Stimulated activated naive B cell treated with anti-CD40 and anti-IgM and Interleukin-4, amounts not matched to agents 10 μg/mL and 1 μg/mL and 100 μg/mL, for 72 hours (primary cell): ENCODE measurements around the gene COQ8B.

Source experiments
- ATAC-seq, 2 donors: fragments of 150-1000 bp; cut with Tn5 transposase; replicated peaks; 2 replicates each; pipeline ENCODE4 v1.10.0; 2021; ENCODE audit warnings: moderate library complexity in 1 of 2
- DNase-seq: peaks from one replicate; pipeline ENCODE4 v3.0.0; 2021
- H3K27ac Mint-ChIP-seq: one replicate; pipeline ENCODE4 v1.8.0; 2022; ENCODE audit warnings: mild to moderate bottlenecking, mixed read lengths
- H3K27me3 Mint-ChIP-seq, 2 donors: one replicate each; pipeline ENCODE4 v1.8.0; 2022; ENCODE audit warnings: mixed read lengths in 2 of 2
- H3K36me3 Mint-ChIP-seq, 2 donors: one replicate each; pipeline ENCODE4 v1.8.0; 2022; ENCODE audit warnings: mixed read lengths in 2 of 2, mild to moderate bottlenecking in 1 of 2
- H3K4me1 Mint-ChIP-seq, 2 donors: one replicate each; pipeline ENCODE4 v1.8.0; 2022; ENCODE audit warnings: mixed read lengths in 2 of 2, mild to moderate bottlenecking in 1 of 2
- H3K4me3 Mint-ChIP-seq, 2 donors: one replicate each; pipeline ENCODE4 v1.8.0; 2022; ENCODE audit warnings: mild to moderate bottlenecking in 2 of 2, mixed read lengths in 2 of 2, moderate library complexity in 1 of 2
- H3K9me3 Mint-ChIP-seq, 2 donors: one replicate each; pipeline ENCODE4 v1.8.0; 2022; ENCODE audit warnings: mixed read lengths in 2 of 2, mild to moderate bottlenecking in 1 of 2

Gene COQ8B

DNA sequence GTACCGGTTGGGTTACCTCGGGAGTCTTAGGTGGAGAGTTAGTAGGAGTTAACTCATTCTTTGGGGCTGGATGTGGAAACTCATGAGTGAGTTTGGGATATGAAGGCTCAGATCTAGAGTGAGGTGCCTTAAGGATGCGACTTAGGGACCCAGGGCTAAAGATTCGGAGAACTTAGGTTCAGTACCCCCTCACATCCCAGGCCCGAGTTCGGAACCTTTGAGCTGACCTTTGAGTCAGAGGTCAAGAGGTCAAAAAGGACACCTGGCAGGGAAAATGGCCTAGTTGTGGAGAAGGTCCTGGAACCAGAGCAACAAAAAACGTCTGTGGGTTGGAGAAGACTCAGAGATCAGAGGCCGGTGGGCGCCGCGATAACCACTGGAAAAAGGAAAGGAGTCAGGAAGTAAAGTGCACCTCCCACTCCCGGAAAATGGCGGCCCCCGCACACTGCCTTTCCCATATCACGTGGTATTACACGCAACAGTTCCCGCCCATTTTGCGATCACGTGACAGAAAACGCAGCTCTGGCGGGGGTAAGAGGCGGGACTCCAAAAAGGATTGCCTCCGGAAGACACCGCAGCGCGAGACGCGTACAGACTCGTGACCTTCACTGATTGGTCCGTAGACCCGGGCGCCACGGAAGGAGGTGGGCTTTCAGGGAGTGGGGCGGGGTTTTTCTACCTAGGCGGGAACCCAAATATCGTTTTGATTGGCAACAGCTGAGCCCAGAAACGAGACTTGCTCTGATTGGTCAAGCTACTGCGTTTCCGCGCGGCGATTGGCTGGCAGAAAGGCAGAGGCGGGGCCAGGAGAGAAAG lies 33.6 kb upstream of the COQ8B start, which contains the start of gene ACTMAP:
ACTMAP (minus strand) TSS at position 420 of the 816 bp plus-strand sequence. CDS start 674 bp downstream, outside the sequence.
- Mint-ChIP-seq H3K27me3 (no peaks in the 10 kb centered on the region), H3K36me3 (peaks cover 34 to 41% of the 10 kb centered on the region in 2 donors), H3K9me3 (peaks cover 0 to 2% of the 10 kb centered on the region in 2 donors), H3K27ac (peak within 1 kb of the TSS; percentile 99), H3K4me1 (peaks cover 25 to 45% of the 10 kb centered on the region in 2 donors), H3K4me3 (peak within 1 kb of the TSS; percentile 85 to 99)
- ATAC-seq (peak; percentile 89 to 90), DNase-seq (peak; percentile 100)

DNA sequence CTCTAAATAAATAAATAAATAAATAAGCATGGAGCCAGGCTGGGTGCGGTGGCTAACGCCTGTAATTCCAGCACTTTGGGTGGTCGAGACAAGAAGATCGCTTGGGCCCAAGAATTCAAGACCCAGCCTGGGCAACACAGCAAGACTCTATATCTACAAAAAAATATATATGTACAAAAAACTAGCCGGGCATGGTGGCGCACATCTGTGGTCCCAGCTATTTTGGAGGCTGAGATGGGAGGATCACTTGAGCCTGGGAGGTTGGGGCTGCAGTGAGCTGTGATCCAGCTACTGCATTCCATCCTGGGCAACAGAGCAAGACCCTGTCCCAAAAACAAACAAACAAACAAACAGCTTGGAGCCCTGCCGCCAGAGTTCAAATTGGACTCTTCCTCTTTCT lies 30.9 kb upstream of the COQ8B start:
- ATAC-seq (no peak), DNase-seq (no peak)
- Mint-ChIP-seq H3K27me3 (no peaks in the 10 kb centered on the region), H3K4me1 (peaks cover 13 to 22% of the 10 kb centered on the region in 2 donors), H3K27ac (no peak overlapping the region), H3K36me3 (peaks cover 20 to 30% of the 10 kb centered on the region in 2 donors), H3K9me3 (peaks cover 0 to 2% of the 10 kb centered on the region in 2 donors), H3K4me3 (no peak overlapping the region)

DNA sequence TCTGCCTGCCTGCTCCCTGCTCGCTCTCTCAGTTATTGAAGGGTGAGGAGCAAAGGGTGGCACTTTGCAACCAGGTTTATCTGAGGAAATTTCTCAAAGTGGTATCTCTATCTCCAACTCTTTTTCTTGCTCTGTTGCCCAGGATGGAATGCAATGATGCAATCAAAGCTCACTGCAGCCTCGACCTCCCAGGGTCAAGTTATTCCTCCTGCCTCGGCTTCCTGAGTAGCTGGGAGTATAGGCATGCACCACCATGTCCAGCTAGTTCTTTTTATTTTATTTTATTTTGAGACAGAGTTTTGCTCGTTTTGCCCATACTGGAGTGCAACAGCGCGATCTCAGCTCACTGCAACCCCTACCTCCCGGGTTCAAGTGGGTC lies 28.7 kb upstream of the COQ8B start:
- ATAC-seq, result no peak
- H3K4me1 Mint-ChIP-seq, result peaks cover 12 to 18% of the 10 kb centered on the region in 2 donors
- DNase-seq, result no peak
- H3K27me3 Mint-ChIP-seq, result no peaks in the 10 kb centered on the region
- peaks cover 0 to 2% of the 10 kb centered on the region in 2 donors for H3K9me3 Mint-ChIP-seq
- H3K27ac Mint-ChIP-seq, result no peak overlapping the region
- H3K36me3 Mint-ChIP-seq, result peaks cover 13 to 26% of the 10 kb centered on the region in 2 donors
- no peak overlapping the region for H3K4me3 Mint-ChIP-seq

DNA sequence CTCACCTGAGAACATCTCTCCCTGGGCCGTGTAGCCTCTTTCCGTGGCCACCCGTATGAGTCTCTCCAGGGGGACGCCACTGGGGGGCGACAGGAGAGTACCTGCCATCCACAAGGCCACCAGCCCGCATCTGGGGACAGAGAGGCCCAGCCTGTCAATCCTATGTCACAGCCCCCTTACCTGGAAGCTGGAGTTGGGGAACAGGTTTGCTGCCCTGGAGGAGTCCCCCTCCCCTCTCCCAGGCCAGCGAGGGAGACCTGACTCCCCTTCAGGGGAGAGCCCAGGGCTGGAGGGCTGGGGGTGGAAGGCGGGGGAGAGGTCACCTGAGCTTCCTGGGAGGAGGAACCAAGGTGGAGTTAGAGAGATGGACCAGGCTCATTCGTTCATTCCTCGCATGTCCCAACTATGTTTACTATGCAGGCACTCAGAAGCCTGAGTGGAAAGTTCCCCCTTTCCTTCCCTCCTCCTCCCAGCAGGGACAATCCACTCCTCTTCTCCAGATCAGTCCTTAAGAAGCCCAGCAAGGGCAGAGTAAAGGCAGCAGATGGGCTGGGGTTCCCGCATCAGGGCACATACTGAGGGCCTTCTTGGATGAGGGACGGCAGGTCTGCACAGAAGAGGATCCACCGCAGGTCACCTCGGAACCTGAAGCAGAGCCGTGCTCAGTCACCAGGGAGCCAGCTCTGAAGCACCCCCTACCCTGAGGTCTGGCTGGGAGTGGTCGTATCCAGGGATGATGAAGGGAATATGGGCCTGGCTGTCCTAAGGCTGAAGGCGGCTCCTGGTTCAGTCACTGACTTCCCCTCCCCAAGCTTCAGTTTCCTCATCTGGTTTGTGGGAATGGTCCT lies 28.1 kb upstream of the COQ8B start:
- no peak overlapping the region for H3K4me3 Mint-ChIP-seq
- DNase-seq, result no peak
- H3K27ac Mint-ChIP-seq, result peak overlapping the region; percentile 34
- ATAC-seq, result no peak
- H3K9me3 Mint-ChIP-seq, result peaks cover 0 to 2% of the 10 kb centered on the region in 2 donors
- H3K4me1 Mint-ChIP-seq, result peaks cover 11 to 15% of the 10 kb centered on the region in 2 donors
- H3K27me3 Mint-ChIP-seq, result no peaks in the 10 kb centered on the region
- peaks cover 13 to 23% of the 10 kb centered on the region in 2 donors for H3K36me3 Mint-ChIP-seq

DNA sequence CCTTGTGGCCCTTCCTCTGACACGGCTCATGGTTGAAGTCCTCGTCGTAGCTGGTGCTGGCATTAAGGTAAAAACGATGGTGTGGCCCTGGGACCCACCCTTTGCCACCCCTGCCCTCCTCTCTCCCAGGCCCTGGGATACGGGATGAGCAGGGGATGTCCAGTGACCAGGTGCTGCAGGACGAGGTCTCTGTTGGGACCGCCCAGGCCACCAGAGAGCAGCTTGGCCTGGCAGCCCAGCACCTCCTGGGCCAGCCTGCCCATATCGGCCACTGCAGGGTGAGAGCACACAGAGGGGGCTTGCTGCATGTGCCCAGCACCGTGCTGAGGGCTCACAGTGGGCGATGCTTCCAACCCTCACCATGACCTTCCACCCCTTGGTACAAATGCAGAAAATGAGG lies 27.2 kb upstream of the COQ8B start:
- no peaks in the 10 kb centered on the region for H3K9me3 Mint-ChIP-seq
- H3K4me3 Mint-ChIP-seq, result no peak overlapping the region
- no peak overlapping the region for H3K27ac Mint-ChIP-seq
- no peaks in the 10 kb centered on the region for H3K27me3 Mint-ChIP-seq
- H3K36me3 Mint-ChIP-seq, result peaks cover 18 to 28% of the 10 kb centered on the region in 2 donors
- ATAC-seq (no peak), DNase-seq (no peak)
- H3K4me1 Mint-ChIP-seq, result peaks cover 9 to 12% of the 10 kb centered on the region in 2 donors

DNA sequence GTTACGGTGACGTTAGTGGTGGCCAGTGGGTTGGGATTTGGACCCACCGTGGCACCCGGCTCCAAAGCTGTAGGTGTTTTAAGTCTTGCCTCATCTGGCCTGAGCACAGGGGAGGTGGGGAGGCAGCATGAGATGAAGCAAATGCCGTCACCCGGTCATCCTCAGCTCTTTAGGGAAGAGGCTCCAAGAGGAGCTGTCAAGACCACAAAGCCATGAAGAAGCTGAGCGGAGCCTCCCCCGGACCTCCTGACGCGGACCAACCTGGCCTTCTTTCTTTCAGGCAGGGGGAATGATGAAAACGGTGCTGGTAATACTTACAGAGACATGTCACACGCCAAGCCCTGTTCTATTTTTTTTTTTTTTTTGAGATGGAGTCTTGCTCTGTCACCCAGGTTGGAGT lies 26.2 kb upstream of the COQ8B start:
- no peak for DNase-seq
- H3K27me3 Mint-ChIP-seq, result no peaks in the 10 kb centered on the region
- no peaks in the 10 kb centered on the region for H3K9me3 Mint-ChIP-seq
- H3K27ac Mint-ChIP-seq, result no peak overlapping the region
- peaks cover 4 to 5% of the 10 kb centered on the region in 2 donors for H3K4me1 Mint-ChIP-seq
- no peak overlapping the region for H3K4me3 Mint-ChIP-seq
- peaks cover 15 to 25% of the 10 kb centered on the region in 2 donors for H3K36me3 Mint-ChIP-seq
- ATAC-seq, result no peak

DNA sequence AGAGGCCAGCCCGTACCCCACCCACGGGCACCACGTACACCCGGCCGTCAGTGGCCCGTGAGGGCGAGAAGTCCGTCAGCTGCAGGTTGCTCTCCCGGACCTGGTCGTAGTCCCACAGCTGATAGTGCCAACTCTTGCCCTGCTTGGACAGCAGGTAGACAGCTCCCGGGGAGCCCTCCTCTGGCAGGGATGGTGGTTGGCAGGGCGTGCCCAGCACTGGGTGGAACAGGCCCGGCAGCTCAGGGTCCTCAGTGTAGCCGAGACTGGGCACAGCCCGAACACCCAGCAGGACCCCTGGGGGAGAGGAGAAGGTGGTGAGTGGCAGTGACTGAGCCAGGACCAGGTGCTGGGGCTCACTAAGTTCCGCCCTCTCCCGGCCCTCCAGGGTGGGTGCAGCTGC lies 25.8 kb upstream of the COQ8B start:
- H3K27ac Mint-ChIP-seq, result no peak overlapping the region
- H3K4me1 Mint-ChIP-seq, result peaks cover 4 to 5% of the 10 kb centered on the region in 2 donors
- H3K36me3 Mint-ChIP-seq, result peaks cover 18 to 28% of the 10 kb centered on the region in 2 donors
- H3K4me3 Mint-ChIP-seq, result no peak overlapping the region
- H3K27me3 Mint-ChIP-seq, result no peaks in the 10 kb centered on the region
- DNase-seq (no peak), ATAC-seq (no peak)
- no peaks in the 10 kb centered on the region for H3K9me3 Mint-ChIP-seq

DNA sequence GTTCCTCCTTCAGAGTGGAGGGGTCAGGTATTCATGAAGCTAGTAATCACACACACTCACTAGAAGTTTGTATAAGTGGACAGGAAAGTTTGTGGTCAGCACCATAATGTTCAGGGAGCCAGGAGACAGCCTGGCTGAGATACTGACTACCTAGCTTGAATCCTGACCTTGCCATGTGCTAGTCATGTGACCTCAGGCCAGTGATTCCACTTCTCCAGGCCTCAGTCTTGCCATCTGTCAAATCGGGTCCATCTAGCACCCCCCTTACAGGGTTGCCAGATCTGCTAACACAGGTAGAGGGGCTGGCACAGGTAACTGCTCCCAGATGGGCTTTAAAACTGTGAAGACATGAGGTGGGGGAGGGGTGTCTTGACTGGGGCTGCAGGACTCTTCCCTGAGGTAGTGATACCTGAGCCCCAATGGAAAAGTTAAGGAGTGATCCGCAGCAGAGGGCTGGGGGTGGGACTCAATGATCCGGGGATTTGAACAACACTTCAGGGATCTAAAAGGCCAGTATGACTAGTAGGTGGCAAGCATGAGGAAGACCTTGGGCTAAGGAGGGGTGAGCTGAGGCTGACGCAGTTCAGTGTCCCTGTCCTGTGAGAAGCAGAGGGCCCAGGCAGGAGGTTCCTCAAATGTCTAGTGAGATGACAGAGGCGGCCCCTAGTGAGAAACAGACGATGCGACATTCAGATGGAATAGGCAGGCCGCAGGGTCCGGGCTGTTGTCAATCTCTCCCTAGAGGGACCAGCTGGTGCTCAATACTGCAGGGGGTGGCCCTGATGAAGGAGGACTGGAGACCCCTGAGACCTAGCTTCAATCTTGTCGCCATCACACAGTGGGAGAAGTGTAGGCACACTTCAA lies 25.1 kb upstream of the COQ8B start:
- H3K36me3 Mint-ChIP-seq, result peaks cover 19 to 33% of the 10 kb centered on the region in 2 donors
- H3K4me3 Mint-ChIP-seq, result no peak overlapping the region
- peak overlapping the region; percentile 70 for H3K27ac Mint-ChIP-seq

DNA sequence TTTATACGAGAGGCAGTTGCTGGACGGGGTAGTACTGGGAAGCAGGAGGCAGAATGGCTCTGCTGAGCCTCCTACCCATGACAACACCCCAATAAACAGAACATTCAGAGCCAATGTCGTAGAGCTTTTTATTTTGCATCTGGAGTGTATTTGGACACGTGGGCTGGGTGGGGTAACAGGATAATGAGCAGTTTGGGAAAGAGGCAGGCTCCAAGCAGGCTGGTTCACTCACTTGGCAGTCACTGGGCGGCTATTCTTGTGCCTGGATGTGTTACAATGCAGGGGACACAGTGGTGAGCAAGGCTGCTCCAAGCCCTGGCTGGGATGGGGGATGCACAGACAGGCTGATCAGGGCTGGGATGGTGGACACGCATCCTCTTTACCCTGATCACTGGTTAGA lies 24.1 kb upstream of the COQ8B start:
- Mint-ChIP-seq H3K27ac (peak overlapping the region; percentile 42), H3K9me3 (no peaks in the 10 kb centered on the region), H3K27me3 (no peaks in the 10 kb centered on the region), H3K36me3 (peaks cover 23 to 37% of the 10 kb centered on the region in 2 donors), H3K4me1 (peaks cover 4 to 5% of the 10 kb centered on the region in 2 donors), H3K4me3 (no peak overlapping the region)
- DNase-seq (no peak), ATAC-seq (no peak)

More for the DNA sequence above, 25.1 kb upstream of the COQ8B start:
- DNase-seq (no peak), ATAC-seq (peak in 1 of 2 donors; percentile 12)
- Mint-ChIP-seq H3K9me3 (no peaks in the 10 kb centered on the region), H3K27me3 (no peaks in the 10 kb centered on the region), H3K4me1 (peaks cover 4 to 5% of the 10 kb centered on the region in 2 donors)

DNA sequence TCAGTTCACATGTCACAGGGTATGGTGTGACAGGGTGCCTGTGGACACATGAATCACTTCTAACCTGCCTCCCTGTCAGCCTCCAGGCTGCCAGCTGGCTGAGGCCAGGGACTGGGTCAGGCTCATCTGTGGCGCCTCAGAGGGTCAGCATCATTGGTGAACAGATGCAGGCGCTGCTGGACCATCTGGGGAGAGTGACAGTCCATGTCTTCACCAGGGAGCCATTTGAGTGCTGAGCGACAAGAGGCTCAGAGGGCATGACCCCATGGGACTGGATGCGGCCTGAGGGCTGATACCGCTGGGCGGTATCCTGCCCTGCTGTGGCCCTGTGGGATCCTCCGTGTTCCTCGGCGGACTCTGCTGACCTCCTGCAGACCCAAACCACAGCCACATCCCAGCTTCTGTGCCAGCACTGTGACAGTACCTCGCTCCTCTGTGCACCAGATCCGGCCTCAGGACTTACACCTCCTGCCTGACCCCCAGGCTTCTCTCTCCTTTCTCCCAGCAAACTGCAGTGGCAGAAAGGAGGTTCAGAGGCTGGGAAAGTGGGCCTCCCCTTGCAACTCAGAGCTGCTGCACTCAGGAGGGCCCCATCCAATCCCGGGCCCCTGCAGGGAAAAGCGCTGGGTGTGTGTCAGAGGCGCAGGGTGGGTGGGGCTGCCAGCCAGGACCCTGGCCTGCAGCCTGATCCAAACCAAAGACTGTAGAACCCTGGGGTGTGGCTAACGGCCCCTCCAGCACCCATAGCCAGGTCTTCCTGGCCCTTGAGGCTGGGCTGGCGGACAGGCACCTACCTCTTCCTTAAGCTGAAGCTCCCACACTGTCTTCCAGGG lies 23.4 kb upstream of the COQ8B start:
- H3K36me3 Mint-ChIP-seq, result peaks cover 28 to 43% of the 10 kb centered on the region in 2 donors
- H3K27ac Mint-ChIP-seq, result peak overlapping the region; percentile 42
- H3K4me1 Mint-ChIP-seq, result peaks cover 4 to 5% of the 10 kb centered on the region in 2 donors
- H3K9me3 Mint-ChIP-seq, result no peaks in the 10 kb centered on the region
- no peaks in the 10 kb centered on the region for H3K27me3 Mint-ChIP-seq
- no peak for ATAC-seq
- H3K4me3 Mint-ChIP-seq, result no peak overlapping the region
- no peak for DNase-seq

DNA sequence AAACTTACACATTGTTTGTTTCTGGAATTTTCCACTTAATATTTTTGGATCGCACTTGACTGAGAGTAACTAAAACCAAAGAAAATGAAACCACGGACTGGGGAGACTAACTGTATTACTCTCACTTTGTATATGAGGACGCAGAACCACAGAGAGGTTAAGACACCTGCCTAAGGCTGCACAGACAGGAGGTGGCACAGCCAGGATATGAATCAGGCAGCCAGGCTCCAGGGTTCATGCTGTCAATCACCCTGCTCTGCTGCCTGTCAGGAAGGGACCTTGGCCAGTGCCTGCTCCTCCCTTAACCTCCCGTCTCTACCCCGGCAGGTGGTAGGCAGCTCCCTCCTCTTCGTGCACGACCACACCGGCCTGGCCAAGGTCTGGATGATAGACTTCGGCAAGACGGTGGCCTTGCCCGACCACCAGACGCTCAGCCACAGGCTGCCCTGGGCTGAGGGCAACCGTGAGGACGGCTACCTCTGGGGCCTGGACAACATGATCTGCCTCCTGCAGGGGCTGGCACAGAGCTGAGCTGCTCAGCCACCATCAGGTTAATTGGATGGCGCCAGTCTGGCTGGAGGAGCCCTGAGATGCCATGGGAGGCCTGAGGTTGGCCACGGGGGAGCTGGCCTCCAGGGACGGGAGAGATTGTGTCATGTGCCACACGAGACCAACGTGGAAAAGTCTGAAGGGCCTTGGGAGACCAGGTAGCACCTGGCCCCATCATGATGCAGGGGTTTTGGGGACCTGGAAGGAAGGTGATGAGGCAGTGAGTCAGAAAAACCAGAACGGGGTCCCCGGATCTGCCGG lies 22.5 kb upstream of the COQ8B start:
- H3K27me3 Mint-ChIP-seq, result no peaks in the 10 kb centered on the region
- DNase-seq, result no peak
- peaks cover 31 to 47% of the 10 kb centered on the region in 2 donors for H3K36me3 Mint-ChIP-seq
- ATAC-seq, result no peak
- H3K4me3 Mint-ChIP-seq, result no peak overlapping the region
- peak overlapping the region; percentile 27 for H3K27ac Mint-ChIP-seq
- H3K4me1 Mint-ChIP-seq, result peaks cover 4 to 5% of the 10 kb centered on the region in 2 donors
- H3K9me3 Mint-ChIP-seq, result no peaks in the 10 kb centered on the region

DNA sequence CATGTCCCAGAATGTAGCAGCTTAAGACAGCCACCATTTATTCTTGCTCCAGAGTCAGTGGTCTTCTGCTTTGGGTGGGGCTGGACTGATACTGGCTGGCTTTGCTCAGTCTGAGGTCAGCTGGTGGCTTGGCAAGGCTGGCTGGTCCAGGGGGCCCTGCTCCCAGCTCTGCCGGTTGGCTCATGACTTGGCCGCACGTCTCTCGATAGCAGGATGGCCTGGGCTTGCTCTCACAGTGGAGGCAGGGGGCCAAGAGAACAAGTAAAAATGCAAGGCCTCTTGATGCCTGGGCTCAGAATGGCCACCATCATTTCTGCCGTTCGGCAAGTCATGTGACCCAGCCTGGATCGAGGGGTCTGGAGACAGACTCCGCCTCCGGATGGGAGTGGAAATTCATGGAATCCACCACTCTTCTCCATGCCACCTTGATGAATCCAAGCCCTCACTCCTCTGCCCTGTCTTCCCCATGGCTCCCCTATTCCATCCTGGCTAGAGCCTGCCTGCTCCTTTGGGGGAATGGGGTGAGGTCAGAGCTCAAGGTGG lies 20.5 kb upstream of the COQ8B start:
- Mint-ChIP-seq H3K4me3 (no peak overlapping the region), H3K9me3 (no peaks in the 10 kb centered on the region), H3K4me1 (peaks cover 4 to 5% of the 10 kb centered on the region in 2 donors), H3K27ac (no peak overlapping the region), H3K36me3 (peaks cover 43 to 61% of the 10 kb centered on the region in 2 donors), H3K27me3 (no peaks in the 10 kb centered on the region)
- DNase-seq (no peak), ATAC-seq (no peak)
